Astrocyte (in vitro differentiated cells and primary cell): ENCODE data around the gene ATP5IF1. TPM values are rescaled to one million over a fixed set of nuclear protein-coding genes. Genes with fewer than 3 reads are reported as not detected.

Experiments used
- DNase-seq: peaks from one replicate; pipeline ENCODE4 v3.0.0-alpha.2; 2010; ENCODE audit warnings: low read depth
- FAIRE-seq: peaks from 2 replicates; lab custom pipeline; 2011; peaks lifted over from hg19 to GRCh38; lab: Jason Lieb, UNC
- H2AFZ ChIP-seq: 2 replicates; pipeline ENCODE4 v1.6.0; 2012; ENCODE audit warnings: low read depth, low read length, inconsistent platforms
- H3K27ac ChIP-seq: 2 replicates; pipeline ENCODE4 v1.5.1; 2011; ENCODE audit warnings: low read depth, low read length, inconsistent platforms
- H3K27me3 ChIP-seq: 2 replicates; pipeline ENCODE4 v1.6.0; 2011; ENCODE audit warnings: low read length, inconsistent platforms; ENCODE audit not compliant: insufficient read depth
- H3K36me3 ChIP-seq: 2 replicates; pipeline ENCODE4 v1.5.1; 2011; ENCODE audit warnings: low read length, inconsistent platforms; ENCODE audit not compliant: insufficient read depth
- H3K4me1 ChIP-seq: 2 replicates; pipeline ENCODE4 v1.5.1; 2011; ENCODE audit warnings: low read length, inconsistent platforms; ENCODE audit not compliant: insufficient read depth
- H3K4me2 ChIP-seq: 2 replicates; pipeline ENCODE4 v1.6.0; 2012; ENCODE audit warnings: low read length, inconsistent platforms
- H3K4me3 ChIP-seq: 2 replicates; pipeline ENCODE4 v1.5.1; 2011; ENCODE audit warnings: low read depth, mild to moderate bottlenecking, low read length, inconsistent platforms; ENCODE audit not compliant: insufficient read depth
- H3K79me2 ChIP-seq: 2 replicates; pipeline ENCODE4 v1.6.0; 2012; ENCODE audit warnings: mild to moderate bottlenecking, low read length, inconsistent platforms; ENCODE audit not compliant: insufficient read depth
- H3K9ac ChIP-seq: 2 replicates; pipeline ENCODE4 v1.6.0; 2012; ENCODE audit warnings: mild to moderate bottlenecking, low read length, inconsistent platforms
- H3K9me3 ChIP-seq: 2 replicates; pipeline ENCODE4 v1.5.1; 2012; ENCODE audit warnings: low read depth, mild to moderate bottlenecking, low read length, inconsistent platforms; ENCODE audit not compliant: insufficient read depth
- H4K20me1 ChIP-seq: 2 replicates; pipeline ENCODE4 v1.6.0; 2012; ENCODE audit warnings: low read length, inconsistent platforms; ENCODE audit not compliant: insufficient read depth
- H3K27ac Mint-ChIP-seq: one replicate; pipeline ENCODE4 v1.8.0; 2021; ENCODE audit warnings: mild to moderate bottlenecking, mixed read lengths; ENCODE audit not compliant: unreplicated experiment
- H3K27me3 Mint-ChIP-seq: one replicate; pipeline ENCODE4 v1.8.0; 2021; ENCODE audit warnings: low read depth, mixed read lengths; ENCODE audit not compliant: unreplicated experiment
- H3K36me3 Mint-ChIP-seq: one replicate; pipeline ENCODE4 v1.8.0; 2021; ENCODE audit warnings: low read depth, mixed read lengths; ENCODE audit not compliant: unreplicated experiment
- H3K4me1 Mint-ChIP-seq: one replicate; pipeline ENCODE4 v1.8.0; 2021; ENCODE audit warnings: low read depth, mixed read lengths; ENCODE audit not compliant: unreplicated experiment
- H3K4me3 Mint-ChIP-seq: one replicate; pipeline ENCODE4 v1.8.0; 2021; ENCODE audit warnings: mild to moderate bottlenecking, moderate library complexity, mixed read lengths; ENCODE audit not compliant: unreplicated experiment
- H3K9me3 Mint-ChIP-seq: one replicate; pipeline ENCODE4 v1.8.0; 2021; ENCODE audit warnings: mild to moderate bottlenecking, mixed read lengths; ENCODE audit not compliant: unreplicated experiment
- EZH2 ChIP-seq: IDR thresholded peaks from 2 replicates; pipeline ENCODE4 v1.6.1; 2012; ENCODE audit warnings: mild to moderate bottlenecking, low read length, inconsistent platforms; ENCODE audit not compliant: insufficient read depth
- total RNA-seq: library from RNA; stranded (reverse); gene quantifications from 2 replicates; pipeline ENCODE4 v1.2.1, GENCODE V29; 2021
- TF ChIP-seq, protein P1 (sequence below): IDR thresholded peaks from 2 replicates; pipeline ENCODE4 v1.5.1; 2011; ENCODE audit warnings: low read depth, mild to moderate bottlenecking, inconsistent platforms, low read length, moderate library complexity; ENCODE audit not compliant: insufficient read depth

ATP5IF1 gene
- total RNA-seq, 1 donor from 2014 or later, result 160 TPM

DNA sequence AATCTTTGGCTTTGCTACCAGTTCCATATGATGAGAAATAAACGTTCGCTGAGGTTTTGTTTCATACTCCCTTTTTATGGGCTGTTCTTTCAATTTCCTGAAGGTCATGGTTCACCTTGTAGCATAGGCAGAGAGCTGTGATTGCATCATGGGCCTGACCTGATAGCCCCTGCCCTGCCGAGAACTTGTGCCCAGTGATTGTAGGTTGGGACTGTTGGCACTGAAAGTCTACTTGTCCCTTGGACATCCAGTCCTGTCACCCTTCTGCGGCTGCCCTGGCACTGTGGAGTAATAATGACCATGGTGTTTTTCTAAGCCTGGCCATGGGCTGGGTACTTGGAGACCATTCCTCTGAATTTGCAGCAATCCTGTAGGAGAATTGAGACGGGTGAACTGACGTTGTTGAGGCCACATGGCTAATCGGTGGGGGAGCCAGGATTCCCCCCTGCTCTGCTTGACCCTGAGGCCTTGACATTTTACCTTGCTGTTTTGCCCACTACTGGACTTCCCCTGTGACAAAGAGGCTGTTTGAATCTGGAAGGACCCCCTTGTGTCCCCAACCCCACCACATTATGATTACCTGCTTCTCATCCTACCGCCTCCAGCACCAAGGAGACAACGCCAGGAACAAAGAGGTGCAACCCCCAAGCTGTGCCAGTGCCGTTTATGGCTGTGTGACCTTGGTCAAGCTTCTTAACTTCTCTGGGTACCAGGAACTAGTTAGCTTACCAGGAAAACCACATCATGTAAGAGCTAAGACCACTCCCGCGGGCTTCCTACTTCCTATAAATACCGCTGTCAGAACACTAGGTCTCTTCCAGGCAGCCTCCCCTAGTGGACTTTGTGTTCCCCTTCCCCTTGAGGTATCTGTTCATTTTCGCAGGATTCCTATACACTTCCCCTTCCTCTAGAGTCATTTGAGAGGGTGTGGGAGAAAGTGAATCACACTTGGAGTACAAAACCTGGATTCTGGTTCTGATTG is 46.8 kb downstream of the ATP5IF1 start:
- Mint-ChIP-seq H3K4me1 (peaks cover 11% of the 10 kb centered on the region), H3K9me3 (no peaks in the 10 kb centered on the region), H3K36me3 (peaks cover 41% of the 10 kb centered on the region), H3K4me3 (no peak overlapping the region), H3K27ac (peak overlapping the region; percentile 77), H3K27me3 (no peaks in the 10 kb centered on the region)
- no peak overlapping the region for H3K4me3 ChIP-seq
- H3K9ac ChIP-seq, result no peak overlapping the region
- H3K79me2 ChIP-seq, result no peaks in the 10 kb centered on the region
- no peak for FAIRE-seq
- H4K20me1 ChIP-seq, result peaks cover 16% of the 10 kb centered on the region
- no peaks in the 10 kb centered on the region for H3K9me3 ChIP-seq
- H3K27ac ChIP-seq, result no peak overlapping the region
- no peak overlapping the region for H3K4me2 ChIP-seq
- peaks cover 24% of the 10 kb centered on the region for H3K36me3 ChIP-seq
- no peak for DNase-seq
- H2AFZ ChIP-seq, result no peak overlapping the region
- TF ChIP-seq EZH2, result no peak
- TF ChIP-seq, protein P1, sequence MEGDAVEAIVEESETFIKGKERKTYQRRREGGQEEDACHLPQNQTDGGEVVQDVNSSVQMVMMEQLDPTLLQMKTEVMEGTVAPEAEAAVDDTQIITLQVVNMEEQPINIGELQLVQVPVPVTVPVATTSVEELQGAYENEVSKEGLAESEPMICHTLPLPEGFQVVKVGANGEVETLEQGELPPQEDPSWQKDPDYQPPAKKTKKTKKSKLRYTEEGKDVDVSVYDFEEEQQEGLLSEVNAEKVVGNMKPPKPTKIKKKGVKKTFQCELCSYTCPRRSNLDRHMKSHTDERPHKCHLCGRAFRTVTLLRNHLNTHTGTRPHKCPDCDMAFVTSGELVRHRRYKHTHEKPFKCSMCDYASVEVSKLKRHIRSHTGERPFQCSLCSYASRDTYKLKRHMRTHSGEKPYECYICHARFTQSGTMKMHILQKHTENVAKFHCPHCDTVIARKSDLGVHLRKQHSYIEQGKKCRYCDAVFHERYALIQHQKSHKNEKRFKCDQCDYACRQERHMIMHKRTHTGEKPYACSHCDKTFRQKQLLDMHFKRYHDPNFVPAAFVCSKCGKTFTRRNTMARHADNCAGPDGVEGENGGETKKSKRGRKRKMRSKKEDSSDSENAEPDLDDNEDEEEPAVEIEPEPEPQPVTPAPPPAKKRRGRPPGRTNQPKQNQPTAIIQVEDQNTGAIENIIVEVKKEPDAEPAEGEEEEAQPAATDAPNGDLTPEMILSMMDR, result no peak
- H3K4me1 ChIP-seq, result no peaks in the 10 kb centered on the region
- no peaks in the 10 kb centered on the region for H3K27me3 ChIP-seq

DNA sequence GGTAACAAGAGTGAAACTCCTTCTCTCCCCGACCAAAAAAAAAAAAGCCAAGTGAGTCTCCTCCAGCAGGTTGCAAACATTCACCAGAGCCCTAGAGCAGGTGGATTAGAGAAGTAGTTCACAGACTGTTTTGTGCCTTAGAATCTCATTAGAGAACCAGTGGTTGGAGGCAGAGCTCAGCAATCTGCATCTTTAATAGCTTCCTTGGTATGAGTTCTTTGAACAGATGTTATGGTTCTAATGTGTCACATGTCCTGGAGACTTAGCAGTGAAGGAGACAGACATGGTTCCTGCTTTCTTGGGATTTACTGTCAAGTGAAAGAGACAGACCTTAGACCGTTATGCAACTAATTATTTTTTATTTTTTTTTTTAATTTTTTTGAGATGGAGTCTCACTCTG is 50.2 kb downstream of the ATP5IF1 start:
- Mint-ChIP-seq H3K4me1 (peaks cover 11% of the 10 kb centered on the region), H3K27ac (no peak overlapping the region), H3K4me3 (no peak overlapping the region), H3K27me3 (peaks cover 2% of the 10 kb centered on the region), H3K36me3 (peaks cover 20% of the 10 kb centered on the region), H3K9me3 (no peaks in the 10 kb centered on the region)
- Histone ChIP-seq H4K20me1 (no peaks in the 10 kb centered on the region), H2AFZ (no peak overlapping the region), H3K4me3 (no peak overlapping the region), H3K4me2 (no peak overlapping the region), H3K9me3 (no peaks in the 10 kb centered on the region), H3K27ac (no peak overlapping the region), H3K27me3 (no peaks in the 10 kb centered on the region), H3K79me2 (no peaks in the 10 kb centered on the region), H3K9ac (no peak overlapping the region), H3K36me3 (peaks cover 14% of the 10 kb centered on the region), H3K4me1 (no peaks in the 10 kb centered on the region)
- DNase-seq (no peak), FAIRE-seq (no peak)
- TF ChIP-seq, protein P1, result no peak

Other genes starting within 250 kb of the ATP5IF1 start
- gene EYA3, start 147.5 kb upstream of the ATP5IF1 start, total RNA-seq, result 22.1 and 23.7 TPM in 2 replicates
- gene PTAFR, start 59.4 kb upstream of the ATP5IF1 start, total RNA-seq, result 0.24 and 0.32 TPM in 2 replicates
- 86.9 and 91.3 TPM in 2 replicates for gene DNAJC8, start 3.1 kb upstream of the ATP5IF1 start, total RNA-seq
- gene SESN2, start 23.4 kb downstream of the ATP5IF1 start, total RNA-seq, result 74.6 and 78.3 TPM in 2 replicates
- gene MED18, start 92.9 kb downstream of the ATP5IF1 start, total RNA-seq, result 10.4 and 11.6 TPM in 2 replicates
- gene PHACTR4, start 133.6 kb downstream of the ATP5IF1 start, total RNA-seq, result 72.6 and 78.5 TPM in 2 replicates